NB4 (cell line): ENCODE results near the gene CRYGA.

ENCODE experiments used
- MYC ChIP-seq: IDR thresholded peaks from 2 replicates; pipeline ENCODE4 v1.6.1; 2011; ENCODE audit warnings: low read depth, low read length
- POLR2A ChIP-seq: IDR thresholded peaks from 2 replicates; pipeline ENCODE4 v1.6.1; 2011; ENCODE audit warnings: mild to moderate bottlenecking; ENCODE audit not compliant: insufficient read length; ENCODE audit errors: extremely low read depth
- TF ChIP-seq, protein P1 (sequence below): IDR thresholded peaks from one replicate; pipeline ENCODE4 v1.5.1; 2012; ENCODE audit warnings: low read depth, low read length

- TF ChIP-seq POLR2A (no peak), MYC (no peak)
- TF ChIP-seq, protein P1, sequence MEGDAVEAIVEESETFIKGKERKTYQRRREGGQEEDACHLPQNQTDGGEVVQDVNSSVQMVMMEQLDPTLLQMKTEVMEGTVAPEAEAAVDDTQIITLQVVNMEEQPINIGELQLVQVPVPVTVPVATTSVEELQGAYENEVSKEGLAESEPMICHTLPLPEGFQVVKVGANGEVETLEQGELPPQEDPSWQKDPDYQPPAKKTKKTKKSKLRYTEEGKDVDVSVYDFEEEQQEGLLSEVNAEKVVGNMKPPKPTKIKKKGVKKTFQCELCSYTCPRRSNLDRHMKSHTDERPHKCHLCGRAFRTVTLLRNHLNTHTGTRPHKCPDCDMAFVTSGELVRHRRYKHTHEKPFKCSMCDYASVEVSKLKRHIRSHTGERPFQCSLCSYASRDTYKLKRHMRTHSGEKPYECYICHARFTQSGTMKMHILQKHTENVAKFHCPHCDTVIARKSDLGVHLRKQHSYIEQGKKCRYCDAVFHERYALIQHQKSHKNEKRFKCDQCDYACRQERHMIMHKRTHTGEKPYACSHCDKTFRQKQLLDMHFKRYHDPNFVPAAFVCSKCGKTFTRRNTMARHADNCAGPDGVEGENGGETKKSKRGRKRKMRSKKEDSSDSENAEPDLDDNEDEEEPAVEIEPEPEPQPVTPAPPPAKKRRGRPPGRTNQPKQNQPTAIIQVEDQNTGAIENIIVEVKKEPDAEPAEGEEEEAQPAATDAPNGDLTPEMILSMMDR, result no peak
These were observed 10.2 kb downstream of the CRYGA start for GRCh38 chr2:208153156-208153555.
